GM23338 (cell line): Measurements from ENCODE around the gene ASB9. TPM values are rescaled to one million over a fixed set of nuclear protein-coding genes. Genes with fewer than 3 reads are reported as not detected.

Experiments used
- ATAC-seq: fragments of 200-7000 bp; cut with Tn5 transposase; 3 replicates; pipeline ENCODE4 v1.9.1; 2020
- DNase-seq: peaks from one replicate; pipeline ENCODE4 v3.0.0-alpha.2; 2015; ENCODE audit warnings: low spot score
- H2AFZ ChIP-seq: fragments of 200-600 bp; sonication (generic); 2 replicates; pipeline ENCODE4 v1.8.0; 2016; ENCODE audit warnings: antibody characterized with exemption, mild to moderate bottlenecking, moderate library complexity
- H3F3A ChIP-seq: fragments of 200-600 bp; sonication (generic); replicated peaks from 2 replicates; pipeline ENCODE4 v1.8.0; 2017; ENCODE audit warnings: antibody characterized with exemption, mixed run types, low read depth
- H3K27ac ChIP-seq: fragments of 200-600 bp; sonication (generic); 2 replicates; pipeline ENCODE4 v1.6.1; 2016; ENCODE audit warnings: low read depth
- H3K27me3 ChIP-seq: fragments of 200-600 bp; sonication (generic); 2 replicates; pipeline ENCODE4 v1.8.0; 2016; ENCODE audit warnings: mild to moderate bottlenecking, mixed run types, moderate library complexity; ENCODE audit not compliant: insufficient read depth
- H3K36me3 ChIP-seq: fragments of 200-600 bp; sonication (generic); 2 replicates; pipeline ENCODE4 v1.8.0; 2016; ENCODE audit warnings: mild to moderate bottlenecking; ENCODE audit not compliant: insufficient read depth
- H3K4me1 ChIP-seq: fragments of 200-600 bp; sonication (generic); 2 replicates; pipeline ENCODE4 v1.8.0; 2016; ENCODE audit warnings: mild to moderate bottlenecking, moderate library complexity; ENCODE audit not compliant: insufficient read depth
- H3K4me2 ChIP-seq: fragments of 200-600 bp; sonication (generic); 2 replicates; pipeline ENCODE4 v1.7.1; 2017; ENCODE audit warnings: mixed run types
- H3K4me3 ChIP-seq: fragments of 200-600 bp; sonication (generic); 2 replicates; pipeline ENCODE4 v1.6.1; 2016; ENCODE audit warnings: mixed run types
- H3K79me2 ChIP-seq: fragments of 200-600 bp; sonication (generic); replicated peaks from 2 replicates; pipeline ENCODE4 v1.8.0; 2017; ENCODE audit warnings: mild to moderate bottlenecking; ENCODE audit not compliant: insufficient read depth
- H3K9me2 ChIP-seq: fragments of 200-600 bp; sonication (generic); 2 replicates; pipeline ENCODE4 v1.8.0; 2017; ENCODE audit not compliant: insufficient read depth
- H4K20me1 ChIP-seq: fragments of 200-600 bp; sonication (generic); replicated peaks from 2 replicates; pipeline ENCODE4 v1.8.0; 2017; ENCODE audit warnings: mild to moderate bottlenecking; ENCODE audit not compliant: insufficient read depth
- H3K27ac Mint-ChIP-seq: 2 replicates; pipeline ENCODE4 v1.8.0; 2020; ENCODE audit warnings: inconsistent platforms, mild to moderate bottlenecking, moderate library complexity, mixed read lengths
- H3K27me3 Mint-ChIP-seq: 3 replicates; pipeline ENCODE4 v1.8.0; 2022; ENCODE audit warnings: low read depth, mild to moderate bottlenecking, moderate library complexity, mixed read lengths, inconsistent platforms; ENCODE audit not compliant: insufficient read depth, poor library complexity
- H3K36me3 Mint-ChIP-seq: 3 replicates; pipeline ENCODE4 v1.8.0; 2021; ENCODE audit warnings: low read depth, mild to moderate bottlenecking, inconsistent platforms, moderate library complexity, mixed read lengths
- H3K4me1 Mint-ChIP-seq: 3 replicates; pipeline ENCODE4 v1.8.0; 2020; ENCODE audit warnings: mild to moderate bottlenecking, inconsistent platforms, mixed read lengths
- H3K4me3 Mint-ChIP-seq: 3 replicates; pipeline ENCODE4 v1.8.0; 2021; ENCODE audit warnings: moderate library complexity, mild to moderate bottlenecking, inconsistent platforms, mixed read lengths
- H3K9me3 Mint-ChIP-seq: 3 replicates; pipeline ENCODE4 v1.8.0; 2020; ENCODE audit warnings: moderate library complexity, mild to moderate bottlenecking, inconsistent platforms, mixed read lengths
- CREB1 ChIP-seq: fragments of 250-450 bp; sonication (Bioruptor Pico); IDR thresholded peaks from 2 replicates; pipeline ENCODE4 v1.5.0; 2020; ENCODE audit warnings: low read depth, mild to moderate bottlenecking, moderate library complexity
- CTCF ChIP-seq, 2 experiments: fragments of 200-600 bp in 1 of 2; sonication (generic) in 1 of 2; conservative IDR thresholded peaks; 2 replicates each; pipeline versions ENCODE4 v1.5.1 to v1.6.1; 2016 to 2017; ENCODE audit warnings: antibody characterized with exemption in 2 of 2, low read depth in 2 of 2, mild to moderate bottlenecking in 2 of 2, moderate library complexity in 1 of 2
- EZH2 ChIP-seq: fragments of 200-600 bp; sonication (generic); IDR thresholded peaks from one replicate; pipeline ENCODE4 v1.8.0; 2017; ENCODE audit warnings: antibody characterized with exemption, mild to moderate bottlenecking, low read depth; ENCODE audit not compliant: unreplicated experiment
- EZH2phosphoT487 ChIP-seq: fragments of 200-600 bp; sonication (generic); IDR thresholded peaks from one replicate; pipeline ENCODE4 v1.8.1; 2018; ENCODE audit warnings: antibody characterized with exemption; ENCODE audit not compliant: unreplicated experiment
- JUNB ChIP-seq: IDR thresholded peaks from one replicate; pipeline ENCODE4 v1.6.1; 2016; ENCODE audit warnings: antibody characterized with exemption; ENCODE audit not compliant: unreplicated experiment
- NANOG ChIP-seq: IDR thresholded peaks from 2 replicates; pipeline ENCODE4 v1.6.1; 2016; ENCODE audit warnings: antibody characterized with exemption, borderline replicate concordance
- POLR2AphosphoS5 ChIP-seq: IDR thresholded peaks from 2 replicates; pipeline ENCODE4 v1.6.1; 2016; ENCODE audit warnings: antibody characterized with exemption, low read depth
- REST ChIP-seq: IDR thresholded peaks from one replicate; pipeline ENCODE4 v1.6.1; 2018; ENCODE audit warnings: antibody characterized with exemption; ENCODE audit not compliant: unreplicated experiment
- STAT1 ChIP-seq: IDR thresholded peaks from one replicate; pipeline ENCODE4 v1.6.1; 2016; ENCODE audit warnings: antibody characterized with exemption; ENCODE audit not compliant: unreplicated experiment
- ZNF114 ChIP-seq: fragments of 250-450 bp; sonication (Bioruptor Pico); IDR thresholded peaks from 2 replicates; pipeline ENCODE4 v1.5.0; 2020; ENCODE audit warnings: mild to moderate bottlenecking, moderate library complexity
- ZNF331 ChIP-seq: fragments of 250-450 bp; sonication (Bioruptor Pico); IDR thresholded peaks from 2 replicates; pipeline ENCODE4 v1.5.0; 2020; ENCODE audit warnings: low read depth, mild to moderate bottlenecking, moderate library complexity
- ZNF462 ChIP-seq: fragments of 250-450 bp; sonication (Bioruptor Pico); IDR thresholded peaks from 2 replicates; pipeline ENCODE4 v1.5.0; 2020; ENCODE audit warnings: mild to moderate bottlenecking, moderate library complexity
- polyA plus RNA-seq: library from polyadenylated mRNA; unstranded; fragments of >200 nt; fragmentation: Nextera tagmentation; extraction: Ambion mirVana; gene quantifications from 2 replicates; pipeline ENCODE4 v1.2.1, GENCODE V29; 2016
- total RNA-seq: library from RNA; depleted of rRNA; stranded (reverse); fragments of >200 nt; shearing (Covaris generic); gene quantifications from 2 replicates; pipeline ENCODE4 v1.2.3, GENCODE V29; 2014
- TF ChIP-seq, protein P1 (sequence below): IDR thresholded peaks from 2 replicates; pipeline ENCODE4 v1.6.1; 2016; ENCODE audit warnings: antibody characterized with exemption

Gene ASB9
- total and polyA plus RNA-seq, 2 experiments from 2014 or later = 0.37 to 0.42 TPM

DNA sequence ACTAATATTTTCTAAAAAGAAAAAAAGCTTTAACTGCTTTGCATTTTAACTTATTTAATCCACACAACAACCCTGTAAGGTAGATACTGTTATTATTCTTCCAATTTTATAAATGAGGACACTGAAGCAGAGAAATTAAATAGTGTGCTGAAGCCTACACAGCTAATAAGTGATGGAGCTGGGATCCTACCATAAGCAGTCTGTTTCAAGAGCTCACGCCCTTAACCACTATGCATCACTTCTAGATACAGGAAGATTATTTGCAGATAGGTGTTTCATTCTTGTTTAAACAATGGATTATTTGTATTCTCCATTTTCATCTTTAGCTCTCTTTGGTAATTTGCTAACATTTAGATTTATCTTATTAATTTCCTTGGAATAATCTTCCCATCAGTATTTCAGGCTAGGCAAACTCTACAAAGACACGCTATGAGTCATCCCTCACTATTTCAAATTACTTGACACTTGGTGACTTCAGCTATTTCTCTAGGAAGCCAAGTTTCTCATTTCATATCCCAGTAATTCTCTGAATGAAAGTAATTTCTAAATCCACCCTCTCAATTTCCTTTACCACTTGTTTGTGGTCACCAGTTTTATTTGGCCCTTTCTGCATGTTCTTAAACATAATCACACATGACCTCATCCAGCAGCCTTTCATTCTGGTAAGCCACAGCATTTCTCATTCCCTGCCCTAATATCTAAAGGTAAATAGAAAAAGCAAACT is 67.3 kb downstream of the ASB9 start:
- Mint-ChIP-seq H3K9me3 (no peaks in the 10 kb centered on the region), H3K27ac (no peak overlapping the region), H3K4me3 (no peak overlapping the region), H3K36me3 (no peaks in the 10 kb centered on the region), H3K27me3 (no peaks in the 10 kb centered on the region), H3K4me1 (no peaks in the 10 kb centered on the region)
- H3K9me2 ChIP-seq = no peaks in the 10 kb centered on the region
- H3K79me2 ChIP-seq = no peaks in the 10 kb centered on the region
- no peaks in the 10 kb centered on the region for H4K20me1 ChIP-seq
- DNase-seq (no peak), ATAC-seq (no peak)
- H2AFZ ChIP-seq = no peak overlapping the region
- no peak for TF ChIP-seq ZNF331 (CRISPR knock-in tag)
- TF ChIP-seq REST = no peak
- TF ChIP-seq STAT1 = no peak
- no peak for TF ChIP-seq CREB1 (CRISPR knock-in tag)
- no peak for TF ChIP-seq EZH2
- TF ChIP-seq, protein P1, sequence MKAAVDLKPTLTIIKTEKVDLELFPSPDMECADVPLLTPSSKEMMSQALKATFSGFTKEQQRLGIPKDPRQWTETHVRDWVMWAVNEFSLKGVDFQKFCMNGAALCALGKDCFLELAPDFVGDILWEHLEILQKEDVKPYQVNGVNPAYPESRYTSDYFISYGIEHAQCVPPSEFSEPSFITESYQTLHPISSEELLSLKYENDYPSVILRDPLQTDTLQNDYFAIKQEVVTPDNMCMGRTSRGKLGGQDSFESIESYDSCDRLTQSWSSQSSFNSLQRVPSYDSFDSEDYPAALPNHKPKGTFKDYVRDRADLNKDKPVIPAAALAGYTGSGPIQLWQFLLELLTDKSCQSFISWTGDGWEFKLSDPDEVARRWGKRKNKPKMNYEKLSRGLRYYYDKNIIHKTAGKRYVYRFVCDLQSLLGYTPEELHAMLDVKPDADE = no peak
- no peak for TF ChIP-seq POLR2AphosphoS5
- no peak for TF ChIP-seq CTCF (conservative IDR thresholded peaks at IDR 0.05; ENCODE audit: low read depth in 2 of 2)
- no peak for TF ChIP-seq EZH2phosphoT487
- no peak for TF ChIP-seq ZNF462 (CRISPR knock-in tag)
- no peak for TF ChIP-seq NANOG
- no peak for TF ChIP-seq ZNF114
- no peak for TF ChIP-seq JUNB
- no peaks in the 10 kb centered on the region for H3K4me1 ChIP-seq
- no peaks in the 10 kb centered on the region for H3F3A ChIP-seq
- H3K4me2 ChIP-seq = no peak overlapping the region
- no peak overlapping the region for H3K27ac ChIP-seq
- H3K4me3 ChIP-seq = no peak overlapping the region
- H3K36me3 ChIP-seq = no peaks in the 10 kb centered on the region
- H3K27me3 ChIP-seq = no peaks in the 10 kb centered on the region
